RWPE1 (cell line): Measurements from ENCODE around the gene ACADL.

Experiments used
- CTCF ChIA-PET: fragments of 350-600 bp; sonication (Branson Sonifier 250); formaldehyde crosslinking; extraction: SDS; loops from one replicate; lab custom pipeline; 2021; lab: Yijun Ruan, JAX
- POLR2A ChIA-PET: fragments of 400-600 bp; formaldehyde crosslinking; extraction: SDS; loops from one replicate; lab custom pipeline; 2020; ENCODE audit warnings: antibody characterized with exemption; ENCODE audit not compliant: low non-redundant PET; lab: Yijun Ruan, JAX
- DNase-seq: peaks from one replicate; pipeline ENCODE4 v3.0.0; 2012; ENCODE audit warnings: low spot score
- H3K27ac ChIP-seq: fragments of 450-650 bp; 2 replicates; pipeline ENCODE4 v1.5.1; 2017
- TF ChIP-seq, protein P1 (sequence below): fragments of 450-650 bp; conservative IDR thresholded peaks from 2 replicates; pipeline ENCODE4 v1.5.1; 2017; ENCODE audit warnings: low read depth, mild to moderate bottlenecking

ACADL gene

DNA sequence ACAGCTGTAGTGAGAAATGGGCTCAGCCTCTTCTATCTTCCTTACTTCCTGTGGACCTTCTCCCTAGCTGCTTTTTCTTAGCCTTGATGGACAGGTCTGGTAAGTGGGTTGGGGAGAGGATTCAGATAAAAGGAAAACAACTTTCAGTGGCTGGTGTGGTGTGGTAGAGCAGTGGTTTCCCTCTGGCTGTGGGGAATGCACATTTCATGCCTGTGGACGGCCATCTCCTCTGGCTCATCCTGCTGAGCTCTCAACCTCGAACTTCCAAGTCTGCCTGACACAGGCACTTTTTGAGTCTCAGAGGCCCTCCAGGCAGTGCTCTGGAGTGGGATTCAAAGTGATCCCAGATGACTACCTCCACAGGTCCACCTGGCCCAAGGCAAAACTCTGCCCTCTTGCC is 38.6 kb upstream of the ACADL start:
- H3K27ac ChIP-seq, result no peak overlapping the region
- ChIA-PET CTCF (interaction anchor here (0.6 kb wide), 1 partner anchor 300 kb away, joined by 3 read pairs; no protein-coding TSS in a partner anchor), POLR2A (no interaction called here)
- DNase-seq, result no peak
- TF ChIP-seq, protein P1, sequence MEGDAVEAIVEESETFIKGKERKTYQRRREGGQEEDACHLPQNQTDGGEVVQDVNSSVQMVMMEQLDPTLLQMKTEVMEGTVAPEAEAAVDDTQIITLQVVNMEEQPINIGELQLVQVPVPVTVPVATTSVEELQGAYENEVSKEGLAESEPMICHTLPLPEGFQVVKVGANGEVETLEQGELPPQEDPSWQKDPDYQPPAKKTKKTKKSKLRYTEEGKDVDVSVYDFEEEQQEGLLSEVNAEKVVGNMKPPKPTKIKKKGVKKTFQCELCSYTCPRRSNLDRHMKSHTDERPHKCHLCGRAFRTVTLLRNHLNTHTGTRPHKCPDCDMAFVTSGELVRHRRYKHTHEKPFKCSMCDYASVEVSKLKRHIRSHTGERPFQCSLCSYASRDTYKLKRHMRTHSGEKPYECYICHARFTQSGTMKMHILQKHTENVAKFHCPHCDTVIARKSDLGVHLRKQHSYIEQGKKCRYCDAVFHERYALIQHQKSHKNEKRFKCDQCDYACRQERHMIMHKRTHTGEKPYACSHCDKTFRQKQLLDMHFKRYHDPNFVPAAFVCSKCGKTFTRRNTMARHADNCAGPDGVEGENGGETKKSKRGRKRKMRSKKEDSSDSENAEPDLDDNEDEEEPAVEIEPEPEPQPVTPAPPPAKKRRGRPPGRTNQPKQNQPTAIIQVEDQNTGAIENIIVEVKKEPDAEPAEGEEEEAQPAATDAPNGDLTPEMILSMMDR, result no peak

DNA sequence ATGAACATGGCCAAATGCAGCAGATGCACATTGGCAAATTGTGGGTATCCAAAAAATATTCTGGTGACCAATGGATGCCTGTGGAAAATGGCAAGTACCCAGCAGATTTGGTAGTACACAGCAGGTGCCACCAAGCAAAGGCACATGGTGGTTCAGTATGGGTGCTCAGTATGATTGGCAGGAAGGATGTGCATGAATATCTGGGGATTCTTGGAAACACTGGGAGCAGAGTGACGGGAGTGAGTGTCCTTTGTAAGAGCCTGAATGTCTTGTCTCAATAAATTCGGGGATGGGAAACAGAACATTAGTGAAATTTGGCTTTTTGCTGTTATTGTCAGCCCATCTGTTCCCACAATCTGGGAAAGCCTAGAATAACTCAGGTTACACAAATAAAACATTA is 36.8 kb upstream of the ACADL start:
- H3K27ac ChIP-seq, result no peak overlapping the region
- ChIA-PET POLR2A (no interaction called here), CTCF (no interaction called here)
- no peak for DNase-seq
- TF ChIP-seq, protein P1, result no peak

DNA sequence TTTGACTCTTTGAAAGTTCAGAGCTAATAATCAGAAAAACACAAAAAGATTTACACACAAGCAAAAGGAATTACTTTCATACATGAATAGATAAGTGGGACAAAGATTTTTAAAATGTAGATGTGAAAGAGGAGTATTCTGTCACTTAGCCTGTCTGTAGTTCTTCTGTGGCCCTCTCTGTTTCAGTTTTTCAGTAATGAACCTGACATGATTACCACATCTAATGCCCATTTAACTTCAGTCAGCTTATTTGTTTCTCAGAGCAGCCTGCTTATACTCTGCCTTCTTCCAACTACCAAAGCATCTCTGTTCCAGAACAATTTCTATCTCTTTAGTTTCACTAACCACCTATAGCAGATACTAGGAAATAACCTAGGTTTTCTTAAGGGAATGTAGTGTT is 34.4 kb upstream of the ACADL start:
- POLR2A ChIA-PET, result no interaction called here
- no peak for DNase-seq
- CTCF ChIA-PET, result interaction anchor here (0.6 kb wide), 1 partner anchor 191 kb away, joined by 3 read pairs; no protein-coding TSS in a partner anchor
- no peak overlapping the region for H3K27ac ChIP-seq
- TF ChIP-seq, protein P1, result no peak

- no peak overlapping the region for H3K27ac ChIP-seq
- CTCF ChIA-PET, result interaction anchor here (0.5 to 1.5 kb wide), 3 partner anchors 143 to 1880 kb away, joined by 3 to 4 read pairs (median 3); no protein-coding TSS in a partner anchor
- POLR2A ChIA-PET, result no interaction called here
- TF ChIP-seq, protein P1, result no peak
- no peak for DNase-seq
These were observed 27.7 kb upstream of the ACADL start for GRCh38 chr2:210252699-210253606.

DNA sequence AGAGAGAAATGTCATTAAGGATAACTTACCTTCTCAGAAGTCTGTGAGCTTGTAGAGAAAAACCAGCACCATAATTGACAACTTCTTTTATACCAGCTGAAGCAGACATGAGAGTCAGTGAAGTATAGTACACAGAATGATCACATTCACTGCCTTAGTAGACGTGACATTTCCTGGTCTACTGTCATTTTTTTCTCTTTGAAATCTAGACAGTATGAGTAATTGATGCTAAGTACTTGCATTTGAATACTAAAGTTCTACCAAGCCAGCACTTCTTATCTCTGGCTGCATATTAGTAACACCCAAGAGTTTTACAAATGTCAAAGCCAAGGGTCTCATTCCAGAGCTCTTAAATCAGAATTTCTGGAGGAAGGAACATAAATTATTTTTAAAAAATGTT is 25.4 kb upstream of the ACADL start:
- CTCF ChIA-PET, result interaction anchor here (0.6 to 1.1 kb wide), 2 partner anchors 48 to 142 kb away, joined by 3 read pairs; no protein-coding TSS in a partner anchor
- no peak overlapping the region for H3K27ac ChIP-seq
- TF ChIP-seq, protein P1, result no peak
- POLR2A ChIA-PET, result no interaction called here
- no peak for DNase-seq

- DNase-seq, result no peak
- CTCF ChIA-PET, result no interaction called here
- H3K27ac ChIP-seq, result no peak overlapping the region
- POLR2A ChIA-PET, result no interaction called here
- TF ChIP-seq, protein P1, result no peak
These were observed 8.2 kb upstream of the ACADL start for GRCh38 chr2:210233487-210233886.
